HEK293 (cell line): ENCODE results near the gene DLG2.

Experiments used
- CTCF ChIA-PET: fragments of 350-600 bp; formaldehyde crosslinking; extraction: SDS; loops from one replicate; lab custom pipeline; 2021; ENCODE audit warnings: antibody characterized with exemption; lab: Yijun Ruan, JAX
- POLR2A ChIA-PET: fragments of 300-600 bp; formaldehyde crosslinking; extraction: SDS; loops from one replicate; lab custom pipeline; 2020; ENCODE audit warnings: antibody characterized with exemption, inconsistent platforms; lab: Yijun Ruan, JAX
- H3K27ac ChIP-seq: fragments of 200-500 bp; sonication (Bioruptor generic); 2 replicates; pipeline ENCODE4 v1.5.1; 2014; ENCODE audit warnings: low read depth, low read length, control low read depth, inconsistent platforms; ENCODE audit errors: extremely low read depth
- H3K36me3 ChIP-seq, 2 experiments: fragments of 200-500 bp in 1 of 2; sonication (Bioruptor generic) in 1 of 2; 1 replicate in 1 of 2; 2 replicates in 1 of 2; pipeline ENCODE4 v1.5.1; 2014 to 2017; ENCODE audit warnings: inconsistent platforms in 2 of 2, low read length in 2 of 2; ENCODE audit not compliant: control insufficient read depth in 2 of 2, insufficient read depth in 1 of 2
- H3K4me1 ChIP-seq: fragments of 200-500 bp; sonication (Bioruptor generic); 2 replicates; pipeline ENCODE4 v1.5.1; 2014; ENCODE audit warnings: mild to moderate bottlenecking, low read length, inconsistent platforms; ENCODE audit not compliant: control insufficient read depth, insufficient read depth
- H3K4me3 ChIP-seq: 2 replicates; pipeline ENCODE4 v1.5.1; 2011; ENCODE audit warnings: low read depth, mild to moderate bottlenecking, control low read depth, low read length, moderate library complexity
- H3K9me3 ChIP-seq: fragments of 200-500 bp; sonication (Bioruptor generic); 2 replicates; pipeline ENCODE4 v1.5.1; 2014; ENCODE audit warnings: low read depth, low read length, inconsistent platforms; ENCODE audit not compliant: control insufficient read depth, insufficient read depth
- AEBP2 ChIP-seq: fragments of 450-650 bp; formaldehyde crosslinking; IDR thresholded peaks from 2 replicates; pipeline ENCODE4 v1.5.1; 2016; ENCODE audit warnings: missing biosample characterization, missing genetic modification characterization, borderline replicate concordance
- KLF9 ChIP-seq: fragments of 450-650 bp; formaldehyde crosslinking; IDR thresholded peaks from 2 replicates; pipeline ENCODE4 v1.5.1; 2016; ENCODE audit warnings: missing biosample characterization, missing genetic modification characterization, low read depth
- OSR2 ChIP-seq: fragments of 450-650 bp; formaldehyde crosslinking; IDR thresholded peaks from 2 replicates; pipeline ENCODE4 v1.5.1; 2016; ENCODE audit warnings: missing biosample characterization, missing genetic modification characterization
- SALL2 ChIP-seq: fragments of 450-650 bp; formaldehyde crosslinking; IDR thresholded peaks from 2 replicates; pipeline ENCODE4 v1.5.0; 2017; ENCODE audit warnings: missing biosample characterization, mild to moderate bottlenecking, missing genetic modification characterization, borderline replicate concordance
- ZBTB11 ChIP-seq: fragments of 450-650 bp; formaldehyde crosslinking; conservative IDR thresholded peaks from 2 replicates; pipeline ENCODE4 v1.5.1; 2016; ENCODE audit warnings: low read depth, missing biosample characterization, missing genetic modification characterization
- ZNF239 ChIP-seq: fragments of 450-650 bp; formaldehyde crosslinking; IDR thresholded peaks from 2 replicates; pipeline ENCODE4 v1.5.1; 2016; ENCODE audit warnings: missing biosample characterization, missing genetic modification characterization
- ZNF26 ChIP-seq: fragments of 450-650 bp; formaldehyde crosslinking; IDR thresholded peaks from 2 replicates; pipeline ENCODE4 v1.5.1; 2016; ENCODE audit warnings: missing biosample characterization, missing genetic modification characterization
- ZNF362 ChIP-seq: fragments of 450-650 bp; formaldehyde crosslinking; IDR thresholded peaks from 2 replicates; pipeline ENCODE4 v1.5.1; 2016; ENCODE audit warnings: missing biosample characterization, missing genetic modification characterization
- ZNF449 ChIP-seq: fragments of 450-650 bp; formaldehyde crosslinking; IDR thresholded peaks from 2 replicates; pipeline ENCODE4 v1.5.1; 2017; ENCODE audit warnings: missing biosample characterization, mild to moderate bottlenecking, missing genetic modification characterization, moderate library complexity
- ZNF530 ChIP-seq: fragments of 450-650 bp; formaldehyde crosslinking; IDR thresholded peaks from 2 replicates; pipeline ENCODE4 v1.5.1; 2016; ENCODE audit warnings: low read depth, missing biosample characterization, missing genetic modification characterization
- ZNF580 ChIP-seq: fragments of 450-650 bp; formaldehyde crosslinking; IDR thresholded peaks from 2 replicates; pipeline ENCODE4 v1.5.1; 2016; ENCODE audit warnings: missing biosample characterization, missing genetic modification characterization
- ZNF777 ChIP-seq: fragments of 450-650 bp; formaldehyde crosslinking; IDR thresholded peaks from 2 replicates; pipeline ENCODE4 v1.5.1; 2017; ENCODE audit warnings: missing biosample characterization, missing genetic modification characterization, borderline replicate concordance
- ZSCAN30 ChIP-seq: fragments of 450-650 bp; IDR thresholded peaks from 2 replicates; pipeline ENCODE4 v1.5.1; 2018; ENCODE audit warnings: missing biosample characterization, mild to moderate bottlenecking, missing genetic modification characterization, moderate library complexity

DLG2 gene

GRCh38 chr11:84642500-84642899, 984.6 kb downstream of the DLG2 start (continued):
- no peak for TF ChIP-seq ZNF449 (tag by site-specific recombination)
- TF ChIP-seq ZSCAN30, result no peak
- no peak for TF ChIP-seq ZNF26 (tag by site-specific recombination)
- no peak for TF ChIP-seq ZNF777 (tag by site-specific recombination)
- TF ChIP-seq ZNF362, result no peak
- TF ChIP-seq, all 188 proteins: peak for 0

- H3K27ac ChIP-seq, result no peak overlapping the region
- H3K9me3 ChIP-seq, result no peaks in the 10 kb centered on the region
- H3K36me3 ChIP-seq, result no peaks in the 10 kb centered on the region
- TF ChIP-seq ZNF362 (no peak), ZNF580 (tag by site-specific recombination) (no peak), KLF9 (tag by site-specific recombination) (no peak), AEBP2 (tag by site-specific recombination) (no peak), OSR2 (tag by site-specific recombination) (no peak), ZNF530 (tag by site-specific recombination) (no peak), SALL2 (tag by site-specific recombination) (no peak), ZBTB11 (no peak), ZNF239 (tag by site-specific recombination) (no peak)
- ChIA-PET POLR2A (no interaction called here), CTCF (no interaction called here)
- H3K4me1 ChIP-seq, result no peaks in the 10 kb centered on the region
- H3K4me3 ChIP-seq, result no peak overlapping the region
Observed at GRCh38 chr11:84634309-84634708, 992.8 kb downstream of the DLG2 start.
